ENCODE results near the gene CMIP. TPM values are rescaled to one million over a fixed set of nuclear protein-coding genes. Genes with fewer than 3 reads are reported as not detected.

The CMIP gene
- total and polyA plus RNA-seq, 10 of the 15 experiments (the other 5 are each of a cell fraction or from before 2014, with no cell fraction given), result 1.2 to 43.2 (median 4.4) TPM

DNA sequence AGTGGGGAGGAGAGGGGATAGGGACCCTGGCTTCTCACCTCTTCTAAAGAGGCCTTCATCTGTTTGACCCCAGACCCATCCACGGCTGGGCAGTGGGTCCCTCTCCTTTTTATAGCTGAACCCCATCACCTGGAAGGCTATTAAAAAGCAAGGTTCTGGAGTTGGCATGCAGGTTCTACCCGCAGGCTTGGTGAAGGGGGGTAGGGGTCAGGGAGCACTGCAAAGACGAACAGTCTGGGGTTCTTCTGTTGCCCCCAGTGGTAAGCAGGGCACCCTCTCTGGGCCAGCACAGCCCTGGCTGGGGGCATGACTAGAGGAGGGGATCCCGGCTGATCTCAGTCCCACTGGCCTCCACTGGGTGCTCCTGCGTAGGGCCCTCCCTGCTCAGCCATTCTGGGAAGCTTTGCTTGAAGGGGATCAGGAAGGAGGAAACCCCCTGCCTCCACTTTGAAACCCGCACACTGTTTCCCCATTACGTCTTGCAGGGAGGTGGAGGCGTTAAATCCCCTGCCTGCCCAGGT is 13.6 kb downstream of the CMIP start:
- BruUV-seq (replicated peaks), result no TSS peak
- no peak overlapping the region for H2AFZ ChIP-seq (ENCODE audit: control insufficient read depth, low read depth, low read length)
- peaks cover 4 to 20% of the 10 kb centered on the region in 2 experiments for H3K36me3 ChIP-seq (ENCODE audit: control insufficient read depth in 2 of 2, insufficient read depth in 2 of 2, low read length in 1 of 2)
- peaks cover 9% of the 10 kb centered on the region; the same call in 1 of the 2 replicates for H3K4me1 ChIP-seq (ENCODE audit: control insufficient read depth, insufficient read depth, low read length)
- H3K79me2 ChIP-seq (ENCODE audit: control insufficient read depth, insufficient read depth, low read length), result peaks cover 43% of the 10 kb centered on the region
- SMC1A ChIA-PET (ENCODE audit: uncharacterized antibody, unreplicated experiment), result interaction anchor here (1.0 to 2.7 kb wide), 2 partner anchors 12 to 23 kb away, joined by 3 to 8 read pairs; no protein-coding TSS in a partner anchor
- RAD21 ChIA-PET (ENCODE audit: unreplicated experiment), result interaction anchor here (0.8 to 1.0 kb wide), 3 partner anchors 19 to 47 kb away, joined by 3 to 6 read pairs (median 3); no protein-coding TSS in a partner anchor
- H3K9ac ChIP-seq (ENCODE audit: control insufficient read depth, insufficient read depth, low read length), result no peak overlapping the region
- no peaks in the 10 kb centered on the region for H4K20me1 ChIP-seq (ENCODE audit: control insufficient read depth, insufficient read depth)
- 82% methylated on average over 8 of the region's 8 CpGs for WGBS (ENCODE audit: insufficient coverage, insufficient replicate concordance, low lambda C conversion rate, missing lambda C conversion rate)
- DNase-seq (ENCODE audit: low read depth, low spot score) (no peak), FAIRE-seq (no peak), ATAC-seq (no peak)
- H3K27ac ChIP-seq (ENCODE audit: control insufficient read depth, insufficient read depth), result no peak overlapping the region
- intact Hi-C loops (cut with micrococcal nuclease; ENCODE audit: unreplicated experiment), result no loop called here
- H3K9me3 ChIP-seq (replicated peaks; ENCODE audit: control insufficient read depth, insufficient read depth, low read length), result no peaks in the 10 kb centered on the region
- no peak overlapping the region for H3K4me2 ChIP-seq (ENCODE audit: control insufficient read depth, insufficient read depth)
- TF ChIP-seq POLR2AphosphoS2 (IDR thresholded peaks at IDR 0.05; ENCODE audit: low read depth, low read length) (no peak), SRF (IDR thresholded peaks at IDR 0.05; ENCODE audit: low read depth in 2 of 2, low read length in 2 of 2) (no peak), NFIC (IDR thresholded peaks at IDR 0.05; ENCODE audit: low read depth, low read length) (no peak), POLR2A (IDR thresholded peaks at IDR 0.05; ENCODE audit: low read depth, low read length) (no peak), YY1 (IDR thresholded peaks at IDR 0.05; ENCODE audit: low read depth, low read length) (no peak), PRDM15 (CRISPR knock-in tag; IDR thresholded peaks at IDR 0.05) (no peak), JUNB (IDR thresholded peaks at IDR 0.05) (no peak), SREBF1 (IDR thresholded peaks at IDR 0.05; ENCODE audit: low read length) (no peak)
- H3K27me3 ChIP-seq (replicated peaks in 1 of 2; ENCODE audit: control insufficient read depth in 2 of 2, insufficient read depth in 2 of 2, low read length in 1 of 2), result no peaks in the 10 kb centered on the region
- in situ Hi-C loops (cut with MboI), result no loop called here
- CTCF ChIA-PET, result interaction anchor here (1.2 kb wide), 1 partner anchor 165 kb away, joined by 4 read pairs; no protein-coding TSS in a partner anchor
- no peak overlapping the region for H3K4me3 ChIP-seq
- POLR2A ChIA-PET, result interaction anchor here (0.6 to 1.0 kb wide), 2 partner anchors 23 to 137 kb away, joined by 4 read pairs; no protein-coding TSS in a partner anchor

Measured in GM12878 (cell line).